Lower leg skin (tissue), 3 donors: ENCODE measurements around the gene SOS1.

Source experiments
- POLR2A ChIP-seq, 2 donors: fragments of 450-650 bp; IDR thresholded peaks; one replicate each; pipeline ENCODE4 v1.6.1; 2016 to 2017; ENCODE audit warnings: antibody characterized with exemption in 2 of 2, mild to moderate bottlenecking in 1 of 2, moderate library complexity in 1 of 2
- TF ChIP-seq, protein P1 (sequence below), 3 donors: fragments of 450-650 bp; IDR thresholded peaks; one replicate each; pipeline ENCODE4 v1.5.1; 2016; ENCODE audit warnings: antibody characterized with exemption in 3 of 3, mild to moderate bottlenecking in 3 of 3, moderate library complexity in 2 of 3

DNA sequence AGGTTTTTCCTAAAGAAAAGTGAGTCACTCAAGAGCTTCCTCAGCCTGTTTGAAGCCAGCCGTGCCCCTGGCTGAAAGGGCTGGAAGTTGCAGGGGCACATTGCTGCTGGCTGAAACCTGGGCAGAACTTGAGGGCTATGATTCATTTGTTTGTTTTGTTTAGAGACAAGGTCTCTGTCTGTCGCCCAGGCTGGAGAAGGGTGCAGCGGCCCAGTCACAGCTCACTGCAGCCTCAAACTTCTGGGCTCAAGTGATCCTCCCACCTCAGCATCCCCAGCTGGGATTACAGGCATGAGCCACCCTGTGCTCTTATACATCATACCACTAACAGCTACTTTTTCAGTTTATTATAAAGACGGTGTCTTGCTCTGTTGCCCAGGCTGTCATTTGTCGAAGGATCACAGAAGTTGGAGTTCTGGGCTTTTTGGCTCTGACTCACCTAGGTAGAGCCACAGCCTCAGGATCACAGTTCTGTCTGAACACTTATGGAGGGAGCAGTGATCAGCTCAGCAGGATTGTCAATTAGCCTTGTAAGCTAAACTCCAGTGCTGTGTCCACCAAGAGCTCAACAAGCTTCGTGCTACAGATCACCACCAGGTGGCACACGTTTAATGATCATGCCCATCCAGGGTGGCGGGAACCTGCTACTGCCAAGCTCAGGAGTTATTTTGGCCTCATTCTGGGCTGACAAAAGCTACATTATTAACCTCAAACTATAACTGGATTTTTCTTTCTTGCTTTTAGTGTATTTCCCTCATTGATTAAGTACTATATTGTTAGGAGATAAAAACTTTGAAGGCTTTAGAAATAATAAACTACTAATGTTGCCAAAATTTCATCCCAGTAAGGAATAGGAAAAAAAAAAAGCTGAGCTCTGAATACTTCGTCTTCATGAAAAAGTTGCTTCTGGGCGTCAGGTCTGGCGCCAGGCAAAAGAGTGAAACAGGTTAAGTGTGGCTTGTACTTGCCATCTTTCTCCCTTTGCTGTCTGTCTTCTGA, 173.3 kb downstream of the SOS1 start:
- TF ChIP-seq, protein P1, sequence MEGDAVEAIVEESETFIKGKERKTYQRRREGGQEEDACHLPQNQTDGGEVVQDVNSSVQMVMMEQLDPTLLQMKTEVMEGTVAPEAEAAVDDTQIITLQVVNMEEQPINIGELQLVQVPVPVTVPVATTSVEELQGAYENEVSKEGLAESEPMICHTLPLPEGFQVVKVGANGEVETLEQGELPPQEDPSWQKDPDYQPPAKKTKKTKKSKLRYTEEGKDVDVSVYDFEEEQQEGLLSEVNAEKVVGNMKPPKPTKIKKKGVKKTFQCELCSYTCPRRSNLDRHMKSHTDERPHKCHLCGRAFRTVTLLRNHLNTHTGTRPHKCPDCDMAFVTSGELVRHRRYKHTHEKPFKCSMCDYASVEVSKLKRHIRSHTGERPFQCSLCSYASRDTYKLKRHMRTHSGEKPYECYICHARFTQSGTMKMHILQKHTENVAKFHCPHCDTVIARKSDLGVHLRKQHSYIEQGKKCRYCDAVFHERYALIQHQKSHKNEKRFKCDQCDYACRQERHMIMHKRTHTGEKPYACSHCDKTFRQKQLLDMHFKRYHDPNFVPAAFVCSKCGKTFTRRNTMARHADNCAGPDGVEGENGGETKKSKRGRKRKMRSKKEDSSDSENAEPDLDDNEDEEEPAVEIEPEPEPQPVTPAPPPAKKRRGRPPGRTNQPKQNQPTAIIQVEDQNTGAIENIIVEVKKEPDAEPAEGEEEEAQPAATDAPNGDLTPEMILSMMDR (IDR thresholded peaks at IDR 0.05): no peak
- TF ChIP-seq POLR2A (IDR thresholded peaks at IDR 0.05): no peak
